ENCODE measurements around the gene WDR59.
"Not testable (repeated sequence)": the region's sequence is repeated elsewhere in the genome, so short reads cannot be mapped to it uniquely, and the experiment has no call there.

The WDR59 gene

GRCh38 chr16:75019007-75019406, 34.1 kb upstream of the WDR59 start:
- ChIA-PET POLR2A (interaction anchor here (0.6 kb wide), 1 partner anchor 9 kb away, joined by 6 read pairs; no protein-coding TSS in a partner anchor), CTCF (interaction anchor here (0.6 kb wide), 1 partner anchor 26 kb away, joined by 4 read pairs; no protein-coding TSS in a partner anchor)
- no peak for TF ChIP-seq ZNF157 (tag by site-specific recombination; IDR thresholded peaks at IDR 0.05)
- no peak for TF ChIP-seq ZNF138 (tag by site-specific recombination; IDR thresholded peaks at IDR 0.05; ENCODE audit: borderline replicate concordance)
- no peak for TF ChIP-seq KLF17 (tag by site-specific recombination; IDR thresholded peaks at IDR 0.05)
- no peak for TF ChIP-seq SP3 (tag by site-specific recombination; IDR thresholded peaks at IDR 0.05)
- TF ChIP-seq ZBTB17 (tag by site-specific recombination; IDR thresholded peaks at IDR 0.05) = no peak
- no peak for TF ChIP-seq ZBTB1 (tag by site-specific recombination; IDR thresholded peaks at IDR 0.05)
- no peak for TF ChIP-seq ZNF548 (tag by site-specific recombination; IDR thresholded peaks at IDR 0.05)
- TF ChIP-seq ZNF350 (tag by site-specific recombination; IDR thresholded peaks at IDR 0.05) = no peak
- TF ChIP-seq ZNF335 (tag by site-specific recombination; conservative IDR thresholded peaks at IDR 0.05) = no peak
- TF ChIP-seq ZNF248 (tag by site-specific recombination; IDR thresholded peaks at IDR 0.05) = no peak
- TF ChIP-seq ZNF785 (tag by site-specific recombination; IDR thresholded peaks at IDR 0.05) = no peak
- TF ChIP-seq ZNF426 (tag by site-specific recombination; IDR thresholded peaks at IDR 0.05) = no peak
- no peak for TF ChIP-seq ZBTB48 (tag by site-specific recombination; IDR thresholded peaks at IDR 0.05)
- TF ChIP-seq ZEB2 (tag by site-specific recombination; IDR thresholded peaks at IDR 0.05) = no peak
- no peak overlapping the region for H3K27ac ChIP-seq (ENCODE audit: extremely low read depth, low read depth, low read length)
- no peaks in the 10 kb centered on the region for H3K4me1 ChIP-seq (ENCODE audit: control insufficient read depth, insufficient read depth, low read length)
- peaks cover 0 to 4% of the 10 kb centered on the region in 2 experiments; a peak in 2 of 3 replicates for H3K36me3 ChIP-seq (ENCODE audit: control insufficient read depth in 2 of 2, insufficient read depth in 1 of 2, low read length in 2 of 2)
- H3K4me3 ChIP-seq (ENCODE audit: low read depth, low read length) = no peak overlapping the region
- H3K9me3 ChIP-seq (ENCODE audit: control insufficient read depth, insufficient read depth, low read depth, low read length) = no peaks in the 10 kb centered on the region

GRCh38 chr16:75017670-75018525, 33.0 kb upstream of the WDR59 start:
- no peaks in the 10 kb centered on the region; the same call in 1 of the 2 replicates for H3K4me1 ChIP-seq (ENCODE audit: control insufficient read depth, insufficient read depth, low read length)
- H3K9me3 ChIP-seq (ENCODE audit: control insufficient read depth, insufficient read depth, low read depth, low read length) = no peaks in the 10 kb centered on the region
- ChIA-PET POLR2A (interaction anchor here (0.5 kb wide), 1 partner anchor 33 kb away, joined by 3 read pairs; the partner anchor contains the start of gene WDR59), CTCF (interaction anchor here (0.5 to 1.5 kb wide), 2 partner anchors 37 to 94 kb away, joined by 3 read pairs; no protein-coding TSS in a partner anchor)
- no peak overlapping the region for H3K4me3 ChIP-seq (ENCODE audit: low read depth, low read length)
- TF ChIP-seq ZNF416 (tag by site-specific recombination; IDR thresholded peaks at IDR 0.05) (no peak), ZNF48 (tag by site-specific recombination; IDR thresholded peaks at IDR 0.05) (no peak), ZNF580 (tag by site-specific recombination; IDR thresholded peaks at IDR 0.05) (no peak), GLI2 (tag by site-specific recombination; IDR thresholded peaks at IDR 0.05; ENCODE audit: borderline replicate concordance, low read depth) (no peak), ZNF121 (tag by site-specific recombination; IDR thresholded peaks at IDR 0.05) (no peak), ZNF112 (tag by site-specific recombination; IDR thresholded peaks at IDR 0.05) (no peak), ZNF707 (tag by site-specific recombination; IDR thresholded peaks at IDR 0.05) (no peak), ZNF776 (tag by site-specific recombination; IDR thresholded peaks at IDR 0.05; ENCODE audit: borderline replicate concordance) (no peak), ZNF324 (tag by site-specific recombination; IDR thresholded peaks at IDR 0.05) (no peak)
- H3K36me3 ChIP-seq (ENCODE audit: control insufficient read depth in 2 of 2, insufficient read depth in 1 of 2, low read length in 2 of 2) = peaks cover 0 to 4% of the 10 kb centered on the region in 2 experiments; a peak in 2 of 3 replicates
- H3K27ac ChIP-seq (ENCODE audit: extremely low read depth, low read depth, low read length) = no peak overlapping the region

- CTCF ChIA-PET = interaction anchor here (1.5 kb wide), 1 partner anchor 95 kb away, joined by 3 read pairs; no protein-coding TSS in a partner anchor
- H3K4me3 ChIP-seq (ENCODE audit: low read depth, low read length); POLR2A ChIA-PET; H3K36me3 ChIP-seq (ENCODE audit: control insufficient read depth in 2 of 2, insufficient read depth in 1 of 2, low read length in 2 of 2); H3K9me3 ChIP-seq (ENCODE audit: control insufficient read depth, insufficient read depth, low read depth, low read length); H3K4me1 ChIP-seq (ENCODE audit: control insufficient read depth, insufficient read depth, low read length); H3K27ac ChIP-seq (ENCODE audit: extremely low read depth, low read depth, low read length): not testable (repeated sequence)
These were observed 31.6 kb upstream of the WDR59 start for GRCh38 chr16:75016451-75017081.

Data from HEK293 (cell line).